ENCODE measurements around the gene TINAGL1.

The TINAGL1 gene

GRCh38 chr1:31568895-31569595 is 7.3 kb upstream of the TINAGL1 start:
- no peak for DNase-seq (ENCODE audit: low read depth)

- DNase-seq (ENCODE audit: low read depth), result no peak
These were observed 6.6 kb upstream of the TINAGL1 start for GRCh38 chr1:31569596-31570173.

GRCh38 chr1:31570228-31570627 is 6.1 kb upstream of the TINAGL1 start:
- DNase-seq (ENCODE audit: low read depth), result no peak

- DNase-seq (ENCODE audit: low read depth), result no peak
These were observed 5.4 kb upstream of the TINAGL1 start for GRCh38 chr1:31570906-31571305.

DNA sequence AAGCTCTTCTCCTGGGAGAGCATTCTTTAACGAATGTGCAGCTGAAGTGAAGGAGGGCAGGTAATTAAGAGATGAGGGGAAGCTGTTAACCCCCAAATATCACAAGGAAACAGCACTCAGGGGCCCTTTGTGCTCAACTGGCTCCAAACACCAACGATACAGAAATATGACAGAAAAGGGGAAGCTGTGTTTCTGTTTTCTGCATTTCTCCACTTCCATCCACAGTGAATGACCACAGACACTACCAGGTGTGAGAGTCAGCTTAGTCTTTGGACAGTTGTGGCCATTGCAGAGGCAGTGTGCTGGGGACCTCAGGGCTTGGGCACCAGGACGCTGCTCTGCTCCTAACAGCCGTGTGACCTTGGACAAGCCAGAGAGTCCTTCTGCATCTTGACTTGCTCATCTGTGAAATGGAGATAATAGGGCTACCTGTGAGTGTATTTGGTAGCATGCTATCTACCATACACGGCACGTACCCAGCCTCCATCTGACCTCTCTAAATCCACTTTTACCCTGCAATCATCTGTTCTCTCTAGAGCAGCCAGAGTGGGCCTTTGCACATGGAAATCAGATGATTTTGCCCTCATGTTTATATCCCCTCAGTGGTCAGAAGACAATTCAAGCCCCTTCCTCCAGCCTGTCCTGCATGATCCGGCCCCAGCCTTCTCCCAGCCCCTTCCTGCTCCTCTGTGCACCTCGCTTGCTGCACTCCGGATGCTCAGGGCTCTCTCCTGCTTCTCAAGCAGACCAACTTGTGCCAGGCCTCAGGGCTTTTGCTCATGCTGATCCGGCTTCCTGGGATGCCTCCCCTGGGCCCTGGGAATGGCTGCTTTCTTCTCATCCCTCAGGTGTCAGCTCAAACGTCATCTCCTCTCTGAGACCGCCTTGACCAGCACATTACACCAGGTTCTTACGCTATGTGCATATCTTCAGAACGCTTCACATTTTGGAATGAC is 4.7 kb upstream of the TINAGL1 start:
- no peak for DNase-seq (ENCODE audit: low read depth)

DNA sequence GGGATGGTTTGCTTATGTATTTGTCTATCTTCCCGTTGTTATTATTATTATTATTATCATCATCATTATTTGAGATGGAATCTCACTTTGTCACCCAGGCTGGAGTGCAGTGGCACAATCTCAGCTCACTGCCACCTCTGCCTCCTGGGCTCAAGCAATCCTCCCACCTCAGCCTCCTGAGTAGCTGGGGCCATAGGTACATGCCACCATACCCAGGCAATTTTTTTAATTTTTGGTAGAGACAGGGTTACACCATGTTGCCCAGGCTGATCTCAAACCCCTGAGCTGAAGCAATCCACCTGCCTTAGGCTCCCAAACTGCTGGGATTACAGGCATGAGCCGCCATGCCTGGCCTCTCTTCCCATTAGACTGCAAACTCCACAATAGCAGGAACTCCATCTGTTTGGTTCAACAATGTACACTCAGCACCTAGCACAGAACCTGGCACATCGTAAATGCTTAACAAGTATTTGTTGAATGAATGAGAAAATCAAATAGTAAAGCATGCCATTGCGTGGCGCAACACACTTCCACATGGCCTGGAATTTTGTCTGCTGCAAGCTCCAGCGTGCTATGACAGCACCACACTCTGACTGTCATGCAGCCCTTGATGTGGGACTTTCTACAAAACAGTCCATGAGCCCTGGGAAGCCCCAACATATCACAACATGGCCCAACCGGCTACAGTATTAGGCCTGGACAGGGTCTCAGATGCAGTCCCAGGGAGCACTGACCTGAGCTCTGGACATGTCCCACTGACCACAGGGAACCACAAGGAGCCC is 3.8 kb upstream of the TINAGL1 start:
- DNase-seq (ENCODE audit: low read depth), result no peak

DNA sequence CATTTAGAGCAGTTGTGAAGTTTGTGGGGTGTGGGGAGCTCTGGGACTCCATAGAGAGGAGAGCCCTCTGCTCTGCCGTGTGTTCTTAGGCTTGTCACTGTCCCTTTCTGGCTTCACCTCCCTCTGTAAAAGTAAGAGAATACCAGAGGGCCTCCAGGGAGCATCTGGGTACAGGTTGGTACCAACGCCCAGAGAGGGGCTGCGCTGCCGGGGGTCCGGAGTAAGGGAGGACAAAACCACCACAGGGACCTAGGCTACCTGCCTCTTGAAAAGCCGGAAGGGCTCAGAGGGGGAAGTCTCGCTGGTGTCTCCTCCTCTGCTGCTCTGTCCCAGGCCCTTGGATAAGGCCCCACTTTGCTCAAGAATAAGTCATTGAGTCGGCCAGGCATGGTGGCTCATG is 3.1 kb upstream of the TINAGL1 start:
- DNase-seq (ENCODE audit: low read depth), result no peak

- DNase-seq (ENCODE audit: low read depth), result no peak
These were observed 1.5 kb upstream of the TINAGL1 start for GRCh38 chr1:31574749-31575368.

- no peak for DNase-seq (ENCODE audit: low read depth)
These were observed 760 bp upstream of the TINAGL1 start for GRCh38 chr1:31575369-31576140.

DNA sequence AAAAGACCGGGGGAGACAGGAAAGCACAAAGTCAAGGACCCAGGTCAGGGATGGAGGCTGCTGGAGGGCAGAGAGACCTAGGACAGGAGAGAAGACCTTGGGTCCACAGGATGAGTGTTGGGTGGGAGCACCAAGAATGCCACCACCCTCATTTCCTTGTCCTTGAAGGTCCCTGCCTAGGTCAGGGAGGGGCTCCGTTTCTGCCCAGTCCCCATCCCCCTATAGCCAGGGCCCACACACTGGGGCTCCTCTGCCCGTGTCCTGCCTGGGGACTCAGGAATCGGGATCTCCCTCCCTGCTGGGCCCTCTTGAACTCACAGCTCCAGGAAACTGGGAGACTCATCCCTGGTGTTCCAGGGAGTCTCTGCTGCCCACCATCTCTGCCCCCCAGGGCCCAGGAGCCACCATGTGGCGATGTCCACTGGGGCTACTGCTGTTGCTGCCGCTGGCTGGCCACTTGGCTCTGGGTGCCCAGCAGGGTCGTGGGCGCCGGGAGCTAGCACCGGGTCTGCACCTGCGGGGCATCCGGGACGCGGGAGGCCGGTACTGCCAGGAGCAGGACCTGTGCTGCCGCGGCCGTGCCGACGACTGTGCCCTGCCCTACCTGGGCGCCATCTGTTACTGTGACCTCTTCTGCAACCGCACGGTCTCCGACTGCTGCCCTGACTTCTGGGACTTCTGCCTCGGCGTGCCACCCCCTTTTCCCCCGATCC is 584 bp downstream of the TINAGL1 start:
- no peak for DNase-seq (ENCODE audit: low read depth)

DNA sequence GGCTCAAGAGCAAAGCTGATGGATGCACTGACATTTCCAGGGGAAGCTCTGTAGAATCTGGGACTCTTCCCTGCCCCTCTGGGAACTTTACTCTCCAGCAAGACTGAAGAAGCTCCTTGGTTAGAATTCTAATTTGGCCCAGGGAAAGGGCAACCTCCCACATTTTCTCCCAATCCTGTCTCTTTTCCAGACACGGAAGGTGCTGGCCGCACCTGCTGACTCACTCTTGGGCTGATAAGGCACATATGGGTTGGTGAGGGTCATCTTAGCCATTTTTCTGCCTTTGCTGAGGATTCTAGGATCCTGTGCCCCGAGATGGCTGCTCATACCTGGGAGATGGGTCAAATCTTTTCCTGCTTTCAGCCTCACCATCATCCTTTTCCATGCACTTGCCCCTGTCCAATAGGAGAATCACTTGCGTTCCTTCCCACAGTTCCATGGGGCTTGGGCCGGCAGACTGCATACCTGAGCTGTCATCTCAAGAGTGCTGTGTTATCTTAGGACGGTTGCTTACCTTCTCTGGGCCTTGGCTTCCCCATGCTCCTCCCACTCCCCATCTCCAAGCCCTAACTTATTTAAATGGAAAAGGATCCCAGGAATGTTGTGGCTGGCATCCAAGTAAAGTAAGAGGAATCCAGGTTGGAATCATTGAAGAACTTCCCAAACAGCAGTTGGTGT is 1.3 kb downstream of the TINAGL1 start:
- DNase-seq (ENCODE audit: low read depth), result no peak

DNA sequence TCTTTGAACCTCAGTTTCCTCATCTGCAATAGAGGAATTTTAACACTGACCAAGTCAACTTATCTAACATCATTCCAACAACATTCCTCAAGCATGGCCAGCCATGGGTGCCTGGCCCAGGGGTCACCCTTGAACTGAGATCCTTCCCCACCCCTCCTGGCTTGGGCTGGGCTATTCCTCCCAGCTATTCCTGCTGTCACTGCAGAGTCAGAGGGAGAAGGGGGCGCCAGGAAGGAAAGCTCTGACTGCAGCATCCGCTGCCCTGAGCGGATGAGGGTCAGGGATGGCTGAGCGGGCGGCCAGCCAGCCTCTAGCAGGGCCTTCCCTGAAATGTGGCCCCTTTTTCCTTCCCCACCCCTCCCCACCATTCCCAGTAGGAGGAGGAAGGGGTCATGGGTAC is 3.1 kb downstream of the TINAGL1 start:
- DNase-seq (ENCODE audit: low read depth), result no peak

GRCh38 chr1:31580513-31580870 is 4.2 kb downstream of the TINAGL1 start:
- DNase-seq (ENCODE audit: low read depth), result no peak

DNA sequence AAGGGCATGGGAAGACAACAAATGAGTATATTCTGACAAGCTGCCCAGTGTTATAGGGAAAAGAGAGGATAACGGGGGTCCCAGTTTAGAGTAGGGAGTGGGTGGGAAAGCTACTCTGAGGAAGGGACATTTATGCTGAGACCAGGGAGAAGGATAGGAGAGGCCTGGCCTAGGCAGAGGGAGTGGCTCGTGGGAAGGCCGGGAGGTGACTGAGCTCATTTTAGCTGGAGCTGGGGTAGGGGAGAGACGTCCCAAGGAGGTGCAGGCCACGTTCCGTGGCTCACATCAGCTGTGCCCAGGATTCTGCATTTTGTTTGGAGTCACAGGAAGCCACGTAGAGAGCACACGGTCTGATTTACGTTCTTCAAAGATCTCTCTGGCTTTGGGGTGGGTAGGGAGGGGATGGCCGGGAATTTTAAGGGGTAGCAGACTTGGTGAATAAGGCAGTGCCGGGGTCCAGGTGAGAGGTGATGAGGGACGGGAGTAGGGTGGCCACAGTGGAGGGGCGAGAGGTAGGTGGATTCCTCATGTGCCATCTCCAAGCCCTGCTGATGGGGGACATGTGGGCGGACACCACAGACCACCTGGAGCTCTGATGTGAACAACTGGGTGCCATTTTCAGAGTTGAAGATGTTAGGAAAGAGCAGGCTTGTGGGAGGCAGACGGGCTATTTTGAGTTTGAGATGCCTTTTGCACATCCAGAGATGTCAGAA is 4.7 kb downstream of the TINAGL1 start:
- DNase-seq (ENCODE audit: low read depth), result no peak

DNA sequence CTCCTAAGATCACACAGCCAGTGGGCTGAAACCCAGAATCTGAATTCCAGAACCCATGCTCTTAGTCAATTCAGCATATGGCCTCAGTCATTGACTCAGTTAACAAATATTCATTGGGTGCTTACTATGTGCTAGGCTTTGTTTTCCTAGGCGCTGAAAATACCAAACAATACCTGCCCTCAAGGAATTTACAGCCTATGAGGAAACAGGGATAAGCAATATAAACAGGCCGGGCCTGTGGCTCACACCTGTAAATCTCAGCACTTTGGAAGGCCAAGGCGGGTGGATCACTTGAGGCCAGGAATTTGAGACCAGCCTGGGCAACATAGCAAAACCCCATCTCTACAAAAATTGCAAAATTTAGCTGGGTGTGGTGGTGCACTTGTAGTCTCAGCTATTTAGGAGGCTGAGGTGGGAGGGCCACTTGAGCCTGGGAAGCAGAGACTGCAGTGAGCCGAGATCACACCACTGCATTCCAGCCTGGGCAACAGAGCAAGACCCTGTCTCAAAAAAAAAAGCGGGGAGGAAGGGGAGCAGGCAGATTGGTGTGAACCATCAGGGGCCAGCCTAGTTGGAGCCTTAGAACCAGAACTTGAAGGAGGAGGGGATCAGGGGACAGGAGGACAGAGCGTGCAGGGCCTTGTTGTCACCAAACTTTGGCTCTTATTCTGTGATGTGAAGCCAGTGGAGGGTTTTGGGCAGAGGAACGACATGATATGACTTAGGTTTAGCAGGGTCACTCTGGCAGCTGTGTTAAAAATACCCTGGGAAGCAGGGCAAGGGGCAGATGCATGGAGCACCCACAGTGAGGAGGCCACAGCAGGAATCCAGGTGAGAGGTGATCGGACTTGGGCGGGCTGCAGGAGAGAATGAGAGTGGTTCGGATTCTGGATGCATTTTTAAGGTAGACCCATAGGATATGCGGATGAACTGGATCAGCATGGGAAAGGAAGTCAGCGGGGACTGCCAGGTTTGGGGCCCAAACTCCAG is 5.8 kb downstream of the TINAGL1 start:
- DNase-seq (ENCODE audit: low read depth), result no peak

DNA sequence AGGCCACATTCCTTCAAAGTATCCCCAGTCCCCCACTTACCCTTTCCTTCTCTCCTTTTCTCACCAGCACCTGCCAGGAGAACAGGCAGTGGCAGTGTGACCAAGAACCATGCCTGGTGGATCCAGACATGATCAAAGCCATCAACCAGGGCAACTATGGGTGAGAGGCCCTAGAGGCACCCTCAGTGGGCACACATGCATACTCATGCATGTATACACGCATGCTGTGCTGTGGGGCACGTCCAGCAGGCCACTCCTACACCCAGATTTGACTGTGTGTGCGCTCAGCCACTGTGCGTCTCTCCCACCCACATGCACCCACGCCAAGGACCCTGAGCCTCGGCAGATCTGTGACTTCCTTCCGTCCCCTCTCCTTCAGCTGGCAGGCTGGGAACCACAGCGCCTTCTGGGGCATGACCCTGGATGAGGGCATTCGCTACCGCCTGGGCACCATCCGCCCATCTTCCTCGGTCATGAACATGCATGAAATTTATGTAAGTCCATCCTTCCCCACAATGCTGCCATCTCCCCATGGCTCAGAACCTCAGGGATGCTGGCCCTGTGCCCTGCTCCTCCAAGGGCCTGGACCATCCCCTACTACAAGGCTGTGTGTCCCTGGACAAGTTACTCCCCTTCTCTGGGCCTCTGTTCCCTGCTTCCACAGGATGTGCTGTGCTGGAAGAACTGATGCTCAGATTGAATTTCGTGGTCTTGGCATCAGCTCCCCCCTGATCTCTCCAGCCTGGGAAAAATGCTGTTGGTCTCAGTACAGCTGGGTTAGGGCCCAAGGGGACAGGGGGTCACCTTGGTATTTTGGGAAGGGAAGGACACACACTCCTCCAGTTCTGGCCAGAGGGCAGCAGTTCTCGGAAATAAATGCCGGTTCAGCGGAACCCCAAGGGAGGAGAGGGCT is 7.0 kb downstream of the TINAGL1 start:
- no peak for DNase-seq (ENCODE audit: low read depth)
